ENCODE data around the gene KCNH1.

KCNH1 gene

GRCh38 chr1:210918893-210919292, 215.1 kb downstream of the KCNH1 start:
- Histone ChIP-seq H3K4me1 (ENCODE audit: low read length) (no peaks in the 10 kb centered on the region), H3K79me2 (ENCODE audit: low read length) (no peaks in the 10 kb centered on the region), H3K27ac (ENCODE audit: low read length) (no peak overlapping the region), H4K20me1 (ENCODE audit: insufficient read depth, low read length) (no peaks in the 10 kb centered on the region), H3K27me3 (ENCODE audit: low read depth, low read length) (peaks cover 11% of the 10 kb centered on the region; the same call in 1 of the 2 replicates), H3K9me3 (ENCODE audit: insufficient read depth, low read length) (no peaks in the 10 kb centered on the region), H3K4me3 (ENCODE audit: low read length) (no peak overlapping the region), H3K9ac (ENCODE audit: low read length) (no peak overlapping the region), H3K36me3 (replicated peaks; ENCODE audit: low read depth, low read length) (no peaks in the 10 kb centered on the region), H3K4me2 (ENCODE audit: low read length) (no peak overlapping the region), H2AFZ (ENCODE audit: low read depth, low read length) (no peak overlapping the region)
- TF ChIP-seq CTCF (IDR thresholded peaks at IDR 0.05; ENCODE audit: low read depth, low read length) (no peak), EZH2phosphoT487 (IDR thresholded peaks at IDR 0.05; ENCODE audit: low read depth) (no peak)

GRCh38 chr1:210917560-210918169, 216.3 kb downstream of the KCNH1 start:
- Histone ChIP-seq H4K20me1 (ENCODE audit: insufficient read depth, low read length) (no peaks in the 10 kb centered on the region), H2AFZ (ENCODE audit: low read depth, low read length) (no peak overlapping the region), H3K4me3 (ENCODE audit: low read length) (no peak overlapping the region), H3K4me1 (ENCODE audit: low read length) (no peaks in the 10 kb centered on the region), H3K27ac (ENCODE audit: low read length) (no peak overlapping the region), H3K27me3 (ENCODE audit: low read depth, low read length) (peaks cover 13% of the 10 kb centered on the region; the same call in 1 of the 2 replicates), H3K79me2 (ENCODE audit: low read length) (no peaks in the 10 kb centered on the region), H3K36me3 (replicated peaks; ENCODE audit: low read depth, low read length) (no peaks in the 10 kb centered on the region), H3K4me2 (ENCODE audit: low read length) (no peak overlapping the region), H3K9me3 (ENCODE audit: insufficient read depth, low read length) (no peaks in the 10 kb centered on the region), H3K9ac (ENCODE audit: low read length) (no peak overlapping the region)
- TF ChIP-seq CTCF (IDR thresholded peaks at IDR 0.05; ENCODE audit: low read depth, low read length) = no peak
- no peak for TF ChIP-seq EZH2phosphoT487 (IDR thresholded peaks at IDR 0.05; ENCODE audit: low read depth)

- Histone ChIP-seq H2AFZ (ENCODE audit: low read depth, low read length) (no peak overlapping the region), H3K27me3 (ENCODE audit: low read depth, low read length) (peaks cover 19% of the 10 kb centered on the region; the same call in 1 of the 2 replicates), H3K4me2 (ENCODE audit: low read length) (no peak overlapping the region), H3K4me3 (ENCODE audit: low read length) (no peak overlapping the region), H3K36me3 (replicated peaks; ENCODE audit: low read depth, low read length) (no peaks in the 10 kb centered on the region), H3K9me3 (ENCODE audit: insufficient read depth, low read length) (no peaks in the 10 kb centered on the region), H3K79me2 (ENCODE audit: low read length) (no peaks in the 10 kb centered on the region), H4K20me1 (ENCODE audit: insufficient read depth, low read length) (no peaks in the 10 kb centered on the region), H3K4me1 (ENCODE audit: low read length) (no peaks in the 10 kb centered on the region), H3K9ac (ENCODE audit: low read length) (no peak overlapping the region), H3K27ac (ENCODE audit: low read length) (no peak overlapping the region)
- TF ChIP-seq EZH2phosphoT487 (IDR thresholded peaks at IDR 0.05; ENCODE audit: low read depth) (no peak), CTCF (IDR thresholded peaks at IDR 0.05; ENCODE audit: low read depth, low read length) (no peak)
Observed at GRCh38 chr1:210916548-210916947, 217.4 kb downstream of the KCNH1 start.

- Histone ChIP-seq H3K27ac (ENCODE audit: low read length) (no peak overlapping the region), H3K9ac (ENCODE audit: low read length) (no peak overlapping the region), H3K4me3 (ENCODE audit: low read length) (no peak overlapping the region), H3K27me3 (ENCODE audit: low read depth, low read length) (peaks cover 19% of the 10 kb centered on the region; the same call in 1 of the 2 replicates), H3K79me2 (ENCODE audit: low read length) (no peaks in the 10 kb centered on the region), H3K36me3 (replicated peaks; ENCODE audit: low read depth, low read length) (no peaks in the 10 kb centered on the region), H2AFZ (ENCODE audit: low read depth, low read length) (no peak overlapping the region), H3K9me3 (ENCODE audit: insufficient read depth, low read length) (no peaks in the 10 kb centered on the region), H3K4me2 (ENCODE audit: low read length) (no peak overlapping the region), H4K20me1 (ENCODE audit: insufficient read depth, low read length) (no peaks in the 10 kb centered on the region), H3K4me1 (ENCODE audit: low read length) (no peaks in the 10 kb centered on the region)
- no peak for TF ChIP-seq EZH2phosphoT487 (IDR thresholded peaks at IDR 0.05; ENCODE audit: low read depth)
- no peak for TF ChIP-seq CTCF (IDR thresholded peaks at IDR 0.05; ENCODE audit: low read depth, low read length)
Observed at GRCh38 chr1:210915890-210916507, 217.9 kb downstream of the KCNH1 start.

All from OCI-LY3 (cell line).